Measurements from ENCODE around the gene ARF6. TPM values are rescaled to one million over a fixed set of nuclear protein-coding genes. Genes with fewer than 3 reads are reported as not detected.
"Not testable (repeated sequence)": the region's sequence is repeated elsewhere in the genome, so short reads cannot be mapped to it uniquely, and the experiment has no call there.

ARF6 gene
- total and polyA plus RNA-seq, 2 donors (not counting 1 experiment from before 2014, with no cell fraction given): 54.7 to 67.4 TPM

- peak; percentile 23 to 37 for DNase-seq (ENCODE audit: low read depth in 2 of 2)
- TF ChIP-seq EZH2 (IDR thresholded peaks at IDR 0.05; ENCODE audit: low read length, missing control alignments): no peak
- TF ChIP-seq CTCF (conservative IDR thresholded peaks at IDR 0.05 in 1 of 2, IDR thresholded peaks at IDR 0.05 in 1 of 2; ENCODE audit: low read depth in 1 of 2, low read length in 2 of 2): no peak
Measured at GRCh38 chr14:49934646-49935045, 41.8 kb downstream of the ARF6 start.

GRCh38 chr14:49935526-49935925 is 42.6 kb downstream of the ARF6 start:
- Histone ChIP-seq H3K4me3 (replicated peaks in 1 of 4; ENCODE audit: control extremely low read depth in 1 of 4, insufficient read depth in 1 of 4, low read depth in 3 of 4, low read length in 4 of 4) (no peak overlapping the region), H3K36me3 (ENCODE audit: control insufficient read depth, insufficient read depth, low read length) (no peaks in the 10 kb centered on the region), H2AFZ (ENCODE audit: low read length) (no peak overlapping the region), H3K79me2 (ENCODE audit: control insufficient read depth, insufficient read depth, low read length) (no peaks in the 10 kb centered on the region), H3K4me2 (ENCODE audit: extremely low read depth, insufficient read depth, low read length) (no peak overlapping the region), H3K27ac (ENCODE audit: insufficient read depth, low read length) (no peak overlapping the region), H3K9ac (ENCODE audit: insufficient read depth, low read length) (no peak overlapping the region), H3K4me1 (ENCODE audit: control insufficient read depth, extremely low read depth, insufficient read depth, low read length) (no peaks in the 10 kb centered on the region), H3K9me3 (ENCODE audit: control insufficient read depth, insufficient read depth, low read depth, low read length) (no peaks in the 10 kb centered on the region), H4K20me1 (ENCODE audit: control insufficient read depth, extremely low read depth, insufficient read depth, low read length) (no peaks in the 10 kb centered on the region), H3K27me3 (ENCODE audit: control insufficient read depth, insufficient read depth, low read length) (no peaks in the 10 kb centered on the region)
- no peak for TF ChIP-seq CTCF (conservative IDR thresholded peaks at IDR 0.05 in 1 of 2, IDR thresholded peaks at IDR 0.05 in 1 of 2; ENCODE audit: low read depth in 1 of 2, low read length in 2 of 2)
- no peak for TF ChIP-seq EZH2 (IDR thresholded peaks at IDR 0.05; ENCODE audit: low read length, missing control alignments)
- DNase-seq (ENCODE audit: low read depth in 2 of 2): no peak

More at GRCh38 chr14:49934646-49935045, 41.8 kb downstream of the ARF6 start:
- H2AFZ ChIP-seq (ENCODE audit: low read length): no peak overlapping the region
- H3K9ac ChIP-seq (ENCODE audit: insufficient read depth, low read length): no peak overlapping the region
- H3K27me3 ChIP-seq (ENCODE audit: control insufficient read depth, insufficient read depth, low read length): no peaks in the 10 kb centered on the region
- no peak overlapping the region for H3K4me3 ChIP-seq (replicated peaks in 1 of 4; ENCODE audit: control extremely low read depth in 1 of 4, insufficient read depth in 1 of 4, low read depth in 3 of 4, low read length in 4 of 4)
- no peaks in the 10 kb centered on the region for H3K9me3 ChIP-seq (ENCODE audit: control insufficient read depth, insufficient read depth, low read depth, low read length)
- H4K20me1 ChIP-seq (ENCODE audit: control insufficient read depth, extremely low read depth, insufficient read depth, low read length): no peaks in the 10 kb centered on the region
- H3K27ac ChIP-seq (ENCODE audit: insufficient read depth, low read length): no peak overlapping the region
- H3K4me2 ChIP-seq (ENCODE audit: extremely low read depth, insufficient read depth, low read length): no peak overlapping the region
- H3K4me1 ChIP-seq (ENCODE audit: control insufficient read depth, extremely low read depth, insufficient read depth, low read length): no peaks in the 10 kb centered on the region
- no peaks in the 10 kb centered on the region for H3K36me3 ChIP-seq (ENCODE audit: control insufficient read depth, insufficient read depth, low read length)
- no peaks in the 10 kb centered on the region for H3K79me2 ChIP-seq (ENCODE audit: control insufficient read depth, insufficient read depth, low read length)

- not testable (repeated sequence) for H3K27ac ChIP-seq (ENCODE audit: insufficient read depth, low read length); H3K36me3 ChIP-seq (ENCODE audit: control insufficient read depth, insufficient read depth, low read length); H2AFZ ChIP-seq (ENCODE audit: low read length); H3K4me2 ChIP-seq (ENCODE audit: extremely low read depth, insufficient read depth, low read length); H3K79me2 ChIP-seq (ENCODE audit: control insufficient read depth, insufficient read depth, low read length); H3K4me3 ChIP-seq (replicated peaks in 1 of 4; ENCODE audit: control extremely low read depth in 1 of 4, insufficient read depth in 1 of 4, low read depth in 3 of 4, low read length in 4 of 4); H3K27me3 ChIP-seq (ENCODE audit: control insufficient read depth, insufficient read depth, low read length); H4K20me1 ChIP-seq (ENCODE audit: control insufficient read depth, extremely low read depth, insufficient read depth, low read length); DNase-seq (ENCODE audit: low read depth in 2 of 2); H3K9me3 ChIP-seq (ENCODE audit: control insufficient read depth, insufficient read depth, low read depth, low read length); H3K9ac ChIP-seq (ENCODE audit: insufficient read depth, low read length); H3K4me1 ChIP-seq (ENCODE audit: control insufficient read depth, extremely low read depth, insufficient read depth, low read length)
Measured at GRCh38 chr14:49936246-49936645, 43.4 kb downstream of the ARF6 start.

- not testable (repeated sequence) for H3K79me2 ChIP-seq (ENCODE audit: control insufficient read depth, insufficient read depth, low read length); H3K9me3 ChIP-seq (ENCODE audit: control insufficient read depth, insufficient read depth, low read depth, low read length); DNase-seq (ENCODE audit: low read depth in 2 of 2); H3K4me1 ChIP-seq (ENCODE audit: control insufficient read depth, extremely low read depth, insufficient read depth, low read length); H3K36me3 ChIP-seq (ENCODE audit: control insufficient read depth, insufficient read depth, low read length); H3K4me2 ChIP-seq (ENCODE audit: extremely low read depth, insufficient read depth, low read length); H2AFZ ChIP-seq (ENCODE audit: low read length); H3K27me3 ChIP-seq (ENCODE audit: control insufficient read depth, insufficient read depth, low read length); H3K9ac ChIP-seq (ENCODE audit: insufficient read depth, low read length); H4K20me1 ChIP-seq (ENCODE audit: control insufficient read depth, extremely low read depth, insufficient read depth, low read length); H3K27ac ChIP-seq (ENCODE audit: insufficient read depth, low read length); H3K4me3 ChIP-seq (replicated peaks in 1 of 4; ENCODE audit: control extremely low read depth in 1 of 4, insufficient read depth in 1 of 4, low read depth in 3 of 4, low read length in 4 of 4)
Measured at GRCh38 chr14:49936882-49937281, 44.0 kb downstream of the ARF6 start.

GRCh38 chr14:49939215-49939614 is 46.3 kb downstream of the ARF6 start:
- H2AFZ ChIP-seq (ENCODE audit: low read length); H3K36me3 ChIP-seq (ENCODE audit: control insufficient read depth, insufficient read depth, low read length); H3K27me3 ChIP-seq (ENCODE audit: control insufficient read depth, insufficient read depth, low read length); H3K9me3 ChIP-seq (ENCODE audit: control insufficient read depth, insufficient read depth, low read depth, low read length); H3K4me2 ChIP-seq (ENCODE audit: extremely low read depth, insufficient read depth, low read length); H3K9ac ChIP-seq (ENCODE audit: insufficient read depth, low read length); H3K27ac ChIP-seq (ENCODE audit: insufficient read depth, low read length); DNase-seq (ENCODE audit: low read depth in 2 of 2); H3K4me1 ChIP-seq (ENCODE audit: control insufficient read depth, extremely low read depth, insufficient read depth, low read length); H4K20me1 ChIP-seq (ENCODE audit: control insufficient read depth, extremely low read depth, insufficient read depth, low read length); H3K4me3 ChIP-seq (replicated peaks in 1 of 4; ENCODE audit: control extremely low read depth in 1 of 4, insufficient read depth in 1 of 4, low read depth in 3 of 4, low read length in 4 of 4); H3K79me2 ChIP-seq (ENCODE audit: control insufficient read depth, insufficient read depth, low read length): not testable (repeated sequence)
